Stimulated activated CD4-positive, alpha-beta T cell treated with anti-CD3 and anti-CD28 coated beads, Interleukin-2, amount 100 ng/mL, for 24 hours (primary cell): ENCODE measurements around the gene UBL7.
"Not testable (repeated sequence)": the region's sequence is repeated elsewhere in the genome, so short reads cannot be mapped to it uniquely, and the experiment has no call there.

Experiments used
- DNase-seq, 2 donors: peaks; one replicate each; pipeline ENCODE4 v3.0.0-alpha.2; 2020

Gene UBL7

GRCh38 chr15:74460871-74461846, at the start of gene UBL7:
UBL7 (minus strand) TSS chr15:74461160; CDS start chr15:74458867, 2,293 bp downstream.
- DNase-seq, result peak; percentile 98 to 99

DNA sequence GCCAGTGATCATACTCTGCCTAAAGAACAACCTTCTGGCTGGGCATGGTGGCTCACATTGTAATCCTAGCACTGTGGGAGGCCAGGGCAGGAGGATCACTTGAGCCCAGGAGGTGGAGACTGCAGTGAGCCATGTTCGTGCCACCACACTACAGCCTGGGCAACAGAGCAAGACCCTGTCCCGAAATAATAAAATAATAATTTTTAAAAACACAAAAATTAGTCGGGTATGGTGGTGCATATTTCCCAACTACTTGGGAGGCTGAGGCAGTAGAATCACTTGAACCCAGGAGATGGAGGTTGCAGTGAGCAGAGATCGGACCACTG, 45.5 kb upstream of the UBL7 start:
- no peak for DNase-seq

DNA sequence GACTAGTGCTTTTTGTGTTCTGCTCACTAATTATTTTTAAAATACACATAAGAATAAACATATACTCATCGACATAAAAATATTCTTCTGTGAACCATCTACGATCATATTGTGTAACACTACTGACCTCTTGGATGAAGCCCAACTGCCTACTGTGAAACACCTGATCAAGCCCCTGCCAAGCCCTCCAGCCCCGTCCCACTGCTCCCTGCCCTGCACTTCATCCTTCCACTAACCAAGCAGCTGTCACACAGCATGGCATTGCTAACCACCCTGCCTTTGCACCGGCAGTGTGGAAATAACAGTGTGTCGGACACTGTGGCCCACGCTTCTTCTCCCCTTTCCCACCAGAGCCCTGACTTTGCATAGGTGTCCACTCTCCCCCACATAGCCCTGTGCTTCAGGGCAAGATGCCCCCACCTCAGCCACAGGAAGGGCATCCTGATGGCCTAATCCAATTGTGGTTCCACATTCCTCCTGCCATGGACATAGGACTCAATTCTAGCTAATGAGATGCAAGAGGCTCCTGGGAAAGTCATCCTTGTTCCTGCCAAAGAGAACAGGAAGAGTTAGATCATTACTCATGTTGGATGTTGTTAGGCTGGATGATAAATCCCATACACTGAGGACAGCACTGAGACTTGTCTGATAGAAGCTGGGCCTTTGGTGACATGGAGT, 45.0 kb upstream of the UBL7 start:
- no peak for DNase-seq

GRCh38 chr15:74504836-74505235, 43.9 kb upstream of the UBL7 start:
- DNase-seq, result no peak

DNA sequence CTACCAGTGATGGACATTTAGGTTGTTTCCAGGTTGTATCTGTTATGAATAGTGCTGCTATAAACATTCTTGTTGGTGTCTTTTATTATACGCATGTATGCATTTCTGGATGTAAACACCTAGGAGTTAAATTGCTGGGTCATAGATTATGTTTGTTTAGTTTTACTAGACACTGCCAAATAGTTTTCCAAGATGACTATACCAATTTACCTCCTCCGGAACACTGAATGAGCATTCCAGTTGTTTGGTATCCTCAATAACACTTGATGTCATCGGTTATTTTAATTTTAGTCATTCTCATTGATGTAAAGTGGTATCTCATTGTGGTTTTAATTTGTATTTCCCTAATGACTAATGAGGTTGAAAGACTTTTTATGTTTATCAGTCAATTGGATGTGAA, 43.5 kb upstream of the UBL7 start:
- no peak for DNase-seq

DNA sequence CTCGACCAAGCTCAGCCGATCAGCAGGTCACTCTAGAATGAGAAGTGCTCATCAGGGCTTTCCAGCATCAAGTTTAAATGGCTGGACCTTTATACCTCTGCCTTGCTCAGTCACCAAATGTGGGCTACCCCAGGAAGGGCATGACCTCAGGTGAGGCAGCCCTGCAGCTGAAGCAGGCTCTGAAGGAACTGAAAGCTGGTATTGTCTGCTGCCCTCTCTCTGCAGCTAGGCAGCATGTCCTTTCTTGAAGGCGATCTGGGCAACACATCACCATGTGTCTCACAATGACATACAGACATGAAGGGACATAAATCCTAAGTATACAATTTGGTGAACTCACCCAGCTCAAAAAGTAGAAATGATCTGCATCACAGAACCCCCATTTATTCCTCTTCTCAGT, 41.3 kb upstream of the UBL7 start:
- DNase-seq, result no peak

GRCh38 chr15:74500401-74500800, 39.4 kb upstream of the UBL7 start:
- no peak for DNase-seq

GRCh38 chr15:74499366-74499765, 38.4 kb upstream of the UBL7 start:
- no peak for DNase-seq

DNA sequence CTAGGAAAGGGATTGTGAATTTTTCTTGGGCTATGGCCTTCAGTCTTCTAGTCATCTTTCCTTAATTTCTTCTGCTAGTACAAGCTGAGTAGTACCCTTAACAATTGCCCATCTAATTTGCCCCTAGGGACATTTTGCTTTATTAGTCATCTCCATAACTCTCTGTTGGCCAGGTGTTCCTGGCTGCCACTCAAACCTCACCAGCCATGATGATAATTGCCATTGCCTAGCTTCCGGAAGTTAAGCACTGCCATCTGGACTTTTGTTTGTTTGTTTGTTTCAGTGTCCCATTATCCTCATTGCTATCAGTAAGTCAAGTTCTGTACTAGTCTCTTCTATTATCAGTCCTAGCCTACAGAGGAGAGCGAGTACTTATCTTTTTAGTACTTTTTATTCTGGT, 36.6 kb upstream of the UBL7 start:
- no peak for DNase-seq

- DNase-seq, result no peak
These were observed 35.7 kb upstream of the UBL7 start for GRCh38 chr15:74496648-74497047.

GRCh38 chr15:74490339-74490689, 29.4 kb upstream of the UBL7 start:
- no peak for DNase-seq

GRCh38 chr15:74489518-74490338, 28.8 kb upstream of the UBL7 start:
- peak; percentile 79 to 82 for DNase-seq

GRCh38 chr15:74488776-74489175, 27.8 kb upstream of the UBL7 start:
- DNase-seq, result no peak

DNA sequence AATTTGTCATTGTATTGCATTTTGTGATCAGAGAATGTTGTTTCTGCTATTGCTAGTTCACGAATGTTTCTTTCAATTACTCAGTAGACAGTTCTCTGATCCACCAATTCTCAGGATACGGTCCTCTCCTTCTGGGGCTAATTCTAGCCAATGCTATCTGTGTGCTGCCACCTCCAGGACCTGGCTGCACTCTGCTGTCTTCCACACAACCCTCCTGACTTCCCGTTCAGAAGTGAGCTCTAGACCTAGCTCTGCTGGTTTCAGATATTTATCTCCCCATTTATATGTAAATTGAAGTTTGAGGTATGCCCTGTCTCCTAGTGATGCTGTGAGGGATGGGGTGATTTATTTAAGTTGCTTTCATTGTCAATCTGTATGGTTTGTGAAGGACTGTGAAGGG, 21.7 kb upstream of the UBL7 start:
- DNase-seq, result no peak

GRCh38 chr15:74480364-74480763, 19.4 kb upstream of the UBL7 start:
- not testable (repeated sequence) for DNase-seq

DNA sequence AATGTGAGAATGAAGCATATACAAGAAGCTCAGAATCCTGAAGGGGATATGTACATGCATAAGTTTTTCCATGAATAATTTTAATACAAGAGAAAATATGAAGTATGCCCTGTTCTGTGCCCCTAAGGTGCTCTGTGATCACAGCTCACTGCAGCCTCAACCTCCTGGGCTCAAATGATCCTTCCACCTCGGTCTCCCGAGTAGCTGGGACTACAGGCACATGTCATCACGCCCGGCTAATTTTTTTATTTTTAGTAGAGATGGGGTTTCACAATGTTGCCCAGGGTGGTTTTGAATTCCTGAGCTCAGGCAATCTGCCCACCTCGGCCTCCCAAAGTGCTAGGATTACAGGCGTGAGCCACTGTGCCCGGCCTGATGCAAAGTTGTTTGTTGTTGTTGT, 10.7 kb upstream of the UBL7 start:
- not testable (repeated sequence) for DNase-seq

DNA sequence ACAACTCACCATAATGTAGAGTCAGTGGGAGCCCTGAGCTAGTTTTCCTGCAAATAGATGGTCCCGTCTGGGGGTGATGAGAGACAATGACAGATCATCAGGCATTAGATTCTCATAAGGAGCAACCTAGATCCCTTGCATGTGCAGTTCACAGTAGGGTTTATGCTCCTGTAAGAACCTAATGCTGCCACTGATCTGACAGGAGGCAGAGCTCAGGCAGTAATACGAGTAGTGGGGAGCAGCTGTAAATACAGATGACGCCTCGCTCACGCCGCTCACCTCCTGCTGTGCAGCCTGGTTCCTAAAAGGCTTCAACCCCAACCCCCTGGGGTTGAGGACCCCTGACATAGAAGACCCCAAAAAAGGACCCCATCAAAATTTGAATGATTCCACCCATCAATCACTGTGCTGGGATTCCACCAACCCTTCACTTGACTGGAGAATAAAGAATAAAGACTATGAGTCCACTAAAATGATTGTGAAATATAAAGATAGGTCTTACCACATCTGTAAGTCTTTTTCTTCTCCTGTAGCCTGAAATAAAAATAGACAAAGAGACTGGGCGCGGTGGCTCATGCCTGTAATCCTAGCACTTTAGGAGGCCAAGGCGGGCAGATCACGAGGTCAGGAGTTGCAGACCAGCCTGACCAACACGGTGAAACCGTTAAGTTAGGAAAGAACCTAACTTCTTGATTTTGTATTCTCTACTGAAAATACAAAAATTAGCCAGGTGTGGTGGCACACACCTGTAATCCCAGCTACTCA, 9.9 kb upstream of the UBL7 start:
- DNase-seq, result no peak

GRCh38 chr15:74468341-74469032, 7.5 kb upstream of the UBL7 start:
- DNase-seq, result no peak

GRCh38 chr15:74466570-74466969, 5.6 kb upstream of the UBL7 start:
- no peak for DNase-seq

- DNase-seq, result no peak
These were observed 3.9 kb upstream of the UBL7 start for GRCh38 chr15:74464897-74465296.

- DNase-seq, result no peak
These were observed 3.3 kb upstream of the UBL7 start for GRCh38 chr15:74464216-74464615.

DNA sequence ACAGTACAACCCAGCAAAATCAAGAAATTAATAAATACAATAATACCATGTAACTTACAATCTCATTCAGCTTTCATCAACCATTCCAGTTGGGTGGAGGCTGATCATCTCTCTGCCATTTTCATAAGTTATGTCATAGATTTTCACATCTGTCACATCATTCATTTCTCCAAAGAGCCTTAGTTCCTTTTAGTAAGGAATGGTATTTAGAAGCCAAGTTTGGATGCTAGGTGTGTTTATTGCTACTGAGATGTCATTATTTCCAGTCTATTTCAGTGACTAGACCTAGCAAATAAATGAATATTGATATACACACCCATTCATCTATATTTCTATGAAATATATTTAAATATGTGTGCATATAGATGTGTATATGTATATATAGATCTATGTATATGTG, 2.7 kb upstream of the UBL7 start:
- no peak for DNase-seq
